ENCODE data around the gene IL1RN.
"Not testable (repeated sequence)": the region's sequence is repeated elsewhere in the genome, so short reads cannot be mapped to it uniquely, and the experiment has no call there.

IL1RN gene

GRCh38 chr2:113126845-113127645, at the start of gene IL1RN:
Gene IL1RN, plus strand, starts transcription at chr2:113127598. Its CDS starts 27 bp downstream, at chr2:113127625.
- DNase-seq: no peak

GRCh38 chr2:113077921-113078320, 49.5 kb upstream of the IL1RN start:
- DNase-seq: no peak

- DNase-seq: no peak
Measured at GRCh38 chr2:113078350-113078839, 49.0 kb upstream of the IL1RN start.

GRCh38 chr2:113079131-113079530, 48.3 kb upstream of the IL1RN start:
- no peak for DNase-seq

- no peak for DNase-seq
Measured at GRCh38 chr2:113080134-113080533, 47.3 kb upstream of the IL1RN start.

- DNase-seq: no peak
Measured at GRCh38 chr2:113081488-113082210, 45.7 kb upstream of the IL1RN start.

- DNase-seq: no peak
Measured at GRCh38 chr2:113083296-113083695, 44.1 kb upstream of the IL1RN start.

GRCh38 chr2:113084249-113085000, 43.0 kb upstream of the IL1RN start:
- no peak for DNase-seq

- no peak for DNase-seq
Measured at GRCh38 chr2:113085542-113085941, 41.9 kb upstream of the IL1RN start.

GRCh38 chr2:113088213-113088992, 39.0 kb upstream of the IL1RN start:
- no peak for DNase-seq

- no peak for DNase-seq
Measured at GRCh38 chr2:113089916-113090315, 37.5 kb upstream of the IL1RN start.

GRCh38 chr2:113091231-113091896, 36.0 kb upstream of the IL1RN start:
- no peak for DNase-seq

GRCh38 chr2:113092864-113093612, 34.4 kb upstream of the IL1RN start:
- no peak for DNase-seq

GRCh38 chr2:113093613-113093977, 33.8 kb upstream of the IL1RN start:
- no peak for DNase-seq

- not testable (repeated sequence) for DNase-seq
Measured at GRCh38 chr2:113096306-113096705, 31.1 kb upstream of the IL1RN start.

GRCh38 chr2:113096842-113097618, 30.4 kb upstream of the IL1RN start:
- not testable (repeated sequence) for DNase-seq

GRCh38 chr2:113098041-113098440, 29.4 kb upstream of the IL1RN start:
- DNase-seq: no peak

GRCh38 chr2:113098532-113098931, 28.9 kb upstream of the IL1RN start:
- no peak for DNase-seq

- DNase-seq: no peak
Measured at GRCh38 chr2:113102133-113102532, 25.3 kb upstream of the IL1RN start.

GRCh38 chr2:113103277-113103676, 24.1 kb upstream of the IL1RN start:
- no peak for DNase-seq
